ENCODE measurements around the gene SPN. TPM values are rescaled to one million over a fixed set of nuclear protein-coding genes. Genes with fewer than 3 reads are reported as not detected.

SPN gene
- total and polyA plus RNA-seq, 2 of the 4 experiments (the other 2 are of a cell fraction), result not detected

DNA sequence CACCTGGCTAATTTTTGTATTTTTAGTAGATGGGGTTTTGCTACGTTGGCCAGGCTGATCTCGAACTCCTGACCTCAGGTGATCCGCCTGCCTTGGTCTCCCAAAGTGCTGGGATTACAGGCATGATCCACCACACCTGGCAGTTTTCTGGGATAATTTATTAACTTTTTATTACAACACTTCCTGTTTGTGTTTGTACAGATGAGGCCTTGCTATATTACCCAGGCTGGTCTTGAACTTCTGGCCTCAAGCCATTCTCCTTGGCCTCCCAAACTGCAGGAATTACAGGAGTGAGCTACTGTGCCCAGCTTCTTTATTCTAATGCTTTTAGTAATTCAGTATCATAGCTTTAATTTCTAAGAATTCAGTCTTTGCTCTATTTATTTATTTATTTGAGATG is 16.1 kb upstream of the SPN start:
- Histone ChIP-seq H2AK9ac (replicated peaks; ENCODE audit: low read depth, low read length, poor library complexity) (no peak overlapping the region), H4K91ac (ENCODE audit: insufficient read depth, low read depth, low read length) (no peak overlapping the region), H3K4me1 (ENCODE audit: control insufficient read depth, insufficient read depth, low read length) (no peaks in the 10 kb centered on the region), H2AK5ac (ENCODE audit: low read depth, low read length) (no peak overlapping the region), H3K27ac (ENCODE audit: insufficient read depth, low read length) (no peak overlapping the region), H2BK15ac (ENCODE audit: low read depth, low read length) (no peak overlapping the region), H3K9me3 (ENCODE audit: control insufficient read depth, insufficient read depth, low read length) (0 out of 2 replicates have a peak, but pooled peaks cover 2% of the 10 kb centered on the region), H3K56ac (ENCODE audit: extremely low read depth, insufficient read depth, low read length) (no peak overlapping the region), H2BK20ac (ENCODE audit: low read depth, low read length) (no peak overlapping the region), H3K4me2 (ENCODE audit: low read depth, low read length) (no peak overlapping the region), H3K14ac (replicated peaks; ENCODE audit: low read depth, low read length) (no peak overlapping the region), H3K36me3 (ENCODE audit: control insufficient read depth, insufficient read depth, low read length) (no peaks in the 10 kb centered on the region), H3K9ac (ENCODE audit: low read depth, low read length) (no peak overlapping the region), H3K23ac (ENCODE audit: low read depth, low read length) (no peak overlapping the region), H4K20me1 (ENCODE audit: insufficient read depth, low read length) (no peaks in the 10 kb centered on the region), H2BK5ac (ENCODE audit: low read depth, low read length, poor library complexity, severe bottlenecking) (no peak overlapping the region), H3K79me1 (ENCODE audit: low read depth in 1 of 2, low read length in 2 of 2) (no peaks in the 10 kb centered on the region), H3K4ac (ENCODE audit: low read depth, low read length) (no peak overlapping the region), H4K8ac (ENCODE audit: low read depth in 2 of 2, low read length in 2 of 2) (no peak overlapping the region), H3K18ac (ENCODE audit: low read depth, low read length) (no peak overlapping the region), H2AFZ (replicated peaks; ENCODE audit: low read length, poor library complexity) (no peak overlapping the region), H2BK120ac (ENCODE audit: low read depth, low read length) (no peak overlapping the region), H4K5ac (ENCODE audit: low read depth, low read length) (no peak overlapping the region), H3K9me1 (ENCODE audit: insufficient read depth, low read length) (no peaks in the 10 kb centered on the region), H3K4me3 (ENCODE audit: insufficient read depth, low read depth, low read length) (no peak overlapping the region), H3K27me3 (ENCODE audit: control insufficient read depth, insufficient read depth, low read length) (peaks cover 7% of the 10 kb centered on the region)
- dilution Hi-C loops (cut with HindIII; ENCODE audit: low sequenced_read_pairs, unreplicated experiment), result no loop called here
- intact Hi-C loops (cut with micrococcal nuclease), result no loop called here
- ChIA-PET POLR2A (ENCODE audit: unreplicated experiment) (no interaction called here), CTCF (no interaction called here)
- ATAC-seq (ENCODE audit: low read depth) (no peak), DNase-seq (no peak)
- no TSS peak for BruUV-seq (replicated peaks)
- WGBS, 2 experiments (ENCODE audit: extremely low coverage in 2 of 2, insufficient read length in 1 of 2), result no CpG with 5 or more reads among the region's 3 CpGs
- TF ChIP-seq CEBPB (IDR thresholded peaks at IDR 0.05; ENCODE audit: low read depth, low read length) (no peak), MAZ (IDR thresholded peaks at IDR 0.05; ENCODE audit: borderline replicate concordance, low read depth, low read length) (no peak), MAFK (IDR thresholded peaks at IDR 0.05; ENCODE audit: low read depth, low read length) (no peak), RFX5 (IDR thresholded peaks at IDR 0.05; ENCODE audit: low read depth, low read length) (no peak), RAD21 (IDR thresholded peaks at IDR 0.05; ENCODE audit: low read length) (no peak), BHLHE40 (IDR thresholded peaks at IDR 0.05; ENCODE audit: low read depth, low read length) (no peak), RCOR1 (IDR thresholded peaks at IDR 0.05; ENCODE audit: insufficient replicate concordance, low read length) (no peak), POLR2A (IDR thresholded peaks at IDR 0.05; ENCODE audit: low read depth, low read length) (no peak), FOS (IDR thresholded peaks at IDR 0.05; ENCODE audit: low read depth, low read length) (no peak), CHD1 (IDR thresholded peaks at IDR 0.05; ENCODE audit: low read depth, low read length) (no peak), MXI1 (IDR thresholded peaks at IDR 0.05; ENCODE audit: borderline replicate concordance, low read depth, low read length) (no peak), SMC3 (IDR thresholded peaks at IDR 0.05; ENCODE audit: low read depth, low read length) (no peak)
- TF ChIP-seq, protein P1, sequence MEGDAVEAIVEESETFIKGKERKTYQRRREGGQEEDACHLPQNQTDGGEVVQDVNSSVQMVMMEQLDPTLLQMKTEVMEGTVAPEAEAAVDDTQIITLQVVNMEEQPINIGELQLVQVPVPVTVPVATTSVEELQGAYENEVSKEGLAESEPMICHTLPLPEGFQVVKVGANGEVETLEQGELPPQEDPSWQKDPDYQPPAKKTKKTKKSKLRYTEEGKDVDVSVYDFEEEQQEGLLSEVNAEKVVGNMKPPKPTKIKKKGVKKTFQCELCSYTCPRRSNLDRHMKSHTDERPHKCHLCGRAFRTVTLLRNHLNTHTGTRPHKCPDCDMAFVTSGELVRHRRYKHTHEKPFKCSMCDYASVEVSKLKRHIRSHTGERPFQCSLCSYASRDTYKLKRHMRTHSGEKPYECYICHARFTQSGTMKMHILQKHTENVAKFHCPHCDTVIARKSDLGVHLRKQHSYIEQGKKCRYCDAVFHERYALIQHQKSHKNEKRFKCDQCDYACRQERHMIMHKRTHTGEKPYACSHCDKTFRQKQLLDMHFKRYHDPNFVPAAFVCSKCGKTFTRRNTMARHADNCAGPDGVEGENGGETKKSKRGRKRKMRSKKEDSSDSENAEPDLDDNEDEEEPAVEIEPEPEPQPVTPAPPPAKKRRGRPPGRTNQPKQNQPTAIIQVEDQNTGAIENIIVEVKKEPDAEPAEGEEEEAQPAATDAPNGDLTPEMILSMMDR (conservative IDR thresholded peaks at IDR 0.05; ENCODE audit: low read depth, low read length), result no peak
- TF ChIP-seq, protein P2, sequence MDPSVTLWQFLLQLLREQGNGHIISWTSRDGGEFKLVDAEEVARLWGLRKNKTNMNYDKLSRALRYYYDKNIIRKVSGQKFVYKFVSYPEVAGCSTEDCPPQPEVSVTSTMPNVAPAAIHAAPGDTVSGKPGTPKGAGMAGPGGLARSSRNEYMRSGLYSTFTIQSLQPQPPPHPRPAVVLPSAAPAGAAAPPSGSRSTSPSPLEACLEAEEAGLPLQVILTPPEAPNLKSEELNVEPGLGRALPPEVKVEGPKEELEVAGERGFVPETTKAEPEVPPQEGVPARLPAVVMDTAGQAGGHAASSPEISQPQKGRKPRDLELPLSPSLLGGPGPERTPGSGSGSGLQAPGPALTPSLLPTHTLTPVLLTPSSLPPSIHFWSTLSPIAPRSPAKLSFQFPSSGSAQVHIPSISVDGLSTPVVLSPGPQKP (IDR thresholded peaks at IDR 0.05; ENCODE audit: borderline replicate concordance, low read depth, low read length), result no peak
- in situ Hi-C loops (cut with MboI; ENCODE audit: low sequenced_read_pairs), result no loop called here

Measured in IMR-90 (cell line).